ENCODE data around the gene MRPL55. TPM values are rescaled to one million over a fixed set of nuclear protein-coding genes. Genes with fewer than 3 reads are reported as not detected.

The MRPL55 gene
- total RNA-seq, 1 donor from 2014 or later: 47.5 TPM

- H3K27me3 Mint-ChIP-seq (ENCODE audit: unreplicated experiment): peaks cover 19% of the 10 kb centered on the region
- no peak for DNase-seq (ENCODE audit: low spot score)
- peaks cover 3% of the 10 kb centered on the region for H3K4me1 Mint-ChIP-seq (ENCODE audit: unreplicated experiment)
These were observed 43.4 kb downstream of the MRPL55 start for GRCh38 chr1:228065543-228066347.

GRCh38 chr1:228064741-228065542, 44.2 kb downstream of the MRPL55 start:
- Mint-ChIP-seq H3K4me3 (ENCODE audit: unreplicated experiment) (no peak overlapping the region), H3K27ac (ENCODE audit: unreplicated experiment) (no peak overlapping the region), H3K27me3 (ENCODE audit: unreplicated experiment) (peaks cover 19% of the 10 kb centered on the region), H3K36me3 (ENCODE audit: low read depth, unreplicated experiment) (no peaks in the 10 kb centered on the region), H3K9me3 (ENCODE audit: unreplicated experiment) (peaks cover 4% of the 10 kb centered on the region), H3K4me1 (ENCODE audit: unreplicated experiment) (peaks cover 3% of the 10 kb centered on the region)
- no peak for TF ChIP-seq CTCF (IDR thresholded peaks at IDR 0.05; ENCODE audit: unreplicated experiment)
- DNase-seq (ENCODE audit: low spot score): no peak

More at GRCh38 chr1:228065543-228066347, 43.4 kb downstream of the MRPL55 start:
- no peak for TF ChIP-seq CTCF (IDR thresholded peaks at IDR 0.05; ENCODE audit: unreplicated experiment)
- Mint-ChIP-seq H3K4me3 (ENCODE audit: unreplicated experiment) (no peak overlapping the region), H3K27ac (ENCODE audit: unreplicated experiment) (no peak overlapping the region), H3K36me3 (ENCODE audit: low read depth, unreplicated experiment) (no peaks in the 10 kb centered on the region), H3K9me3 (ENCODE audit: unreplicated experiment) (peaks cover 4% of the 10 kb centered on the region)

- H3K4me1 Mint-ChIP-seq (ENCODE audit: unreplicated experiment): peaks cover 3% of the 10 kb centered on the region
- no peaks in the 10 kb centered on the region for H3K36me3 Mint-ChIP-seq (ENCODE audit: low read depth, unreplicated experiment)
- no peak for DNase-seq (ENCODE audit: low spot score)
These were observed 44.8 kb downstream of the MRPL55 start for GRCh38 chr1:228064296-228064695.

GRCh38 chr1:228063251-228064191, 45.6 kb downstream of the MRPL55 start:
- no peak overlapping the region for H3K4me3 Mint-ChIP-seq (ENCODE audit: unreplicated experiment)
- H3K4me1 Mint-ChIP-seq (ENCODE audit: unreplicated experiment): peaks cover 3% of the 10 kb centered on the region
- no peak for DNase-seq (ENCODE audit: low spot score)
- H3K36me3 Mint-ChIP-seq (ENCODE audit: low read depth, unreplicated experiment): peaks cover under 1% of the 10 kb centered on the region
- no peak overlapping the region for H3K27ac Mint-ChIP-seq (ENCODE audit: unreplicated experiment)
- TF ChIP-seq CTCF (IDR thresholded peaks at IDR 0.05; ENCODE audit: unreplicated experiment): no peak
- peaks cover 21% of the 10 kb centered on the region for H3K27me3 Mint-ChIP-seq (ENCODE audit: unreplicated experiment)
- peaks cover 4% of the 10 kb centered on the region for H3K9me3 Mint-ChIP-seq (ENCODE audit: unreplicated experiment)

More at GRCh38 chr1:228064296-228064695, 44.8 kb downstream of the MRPL55 start:
- H3K9me3 Mint-ChIP-seq (ENCODE audit: unreplicated experiment): peaks cover 4% of the 10 kb centered on the region
- H3K27ac Mint-ChIP-seq (ENCODE audit: unreplicated experiment): no peak overlapping the region
- peaks cover 19% of the 10 kb centered on the region for H3K27me3 Mint-ChIP-seq (ENCODE audit: unreplicated experiment)
- no peak for TF ChIP-seq CTCF (IDR thresholded peaks at IDR 0.05; ENCODE audit: unreplicated experiment)
- H3K4me3 Mint-ChIP-seq (ENCODE audit: unreplicated experiment): no peak overlapping the region

Measured in endothelial cell (in vitro differentiated cells).